GM12878 (cell line): ENCODE measurements around the gene ADAP1. TPM values are rescaled to one million over a fixed set of nuclear protein-coding genes. Genes with fewer than 3 reads are reported as not detected.

Experiments used
- ATAC-seq: fragments of 200-7000 bp; cut with Tn5 transposase; 3 replicates; pipeline ENCODE4 v1.9.1; 2020; ENCODE audit warnings: mild to moderate bottlenecking, moderate library complexity
- BruUV-seq: library from RNA; stranded (reverse); fragments of 400-500 nt; replicated peaks from 2 replicates; lab custom pipeline; 2021; lab: Mats Ljungman, UMichigan
- CTCF ChIA-PET: fragments of 300-600 bp; sonication (Branson Sonifier 250); formaldehyde crosslinking; extraction: SDS; loops from one replicate; lab custom pipeline; 2021; ENCODE audit warnings: inconsistent platforms; lab: Yijun Ruan, JAX
- POLR2A ChIA-PET: fragments of 350-600 bp; formaldehyde crosslinking; extraction: SDS; loops from one replicate; lab custom pipeline; 2021; ENCODE audit warnings: inconsistent platforms; lab: Charles Lee
- RAD21 ChIA-PET: fragments of 300-600 bp; sonication (Branson Sonifier 250); formaldehyde crosslinking; loops from one replicate; lab custom pipeline; 2023; ENCODE audit warnings: antibody characterized with exemption; ENCODE audit not compliant: unreplicated experiment; lab: Charles Lee
- SMC1A ChIA-PET: fragments of 300-600 bp; sonication (Branson Sonifier 250); formaldehyde crosslinking; loops from one replicate; lab custom pipeline; 2023; ENCODE audit not compliant: unreplicated experiment, uncharacterized antibody; lab: Charles Lee
- DNase-seq: peaks from one replicate; pipeline ENCODE4 v3.0.0-alpha.2; 2011; ENCODE audit warnings: low read depth, low spot score
- FAIRE-seq: peaks from 3 replicates; lab custom pipeline; 2011; peaks lifted over from hg19 to GRCh38; lab: Jason Lieb, UNC
- H2AFZ ChIP-seq: 2 replicates; pipeline ENCODE4 v1.6.0; 2011; ENCODE audit warnings: low read depth, low read length, control low read depth; ENCODE audit not compliant: control insufficient read depth
- H3K27ac ChIP-seq: 2 replicates; pipeline ENCODE4 v1.5.1; 2011; ENCODE audit warnings: control low read depth; ENCODE audit not compliant: control insufficient read depth, insufficient read depth
- H3K27me3 ChIP-seq, 2 experiments: replicated peaks in 1 of 2; 2 replicates each; pipeline versions ENCODE4 v1.6.0 to v1.6.1; 2011; ENCODE audit warnings: low read length in 1 of 2; ENCODE audit not compliant: control insufficient read depth in 2 of 2, insufficient read depth in 2 of 2
- H3K36me3 ChIP-seq, 2 experiments: 2 replicates each; pipeline ENCODE4 v1.5.1; 2011; ENCODE audit warnings: low read length in 1 of 2; ENCODE audit not compliant: control insufficient read depth in 2 of 2, insufficient read depth in 2 of 2
- H3K4me1 ChIP-seq: 2 replicates; pipeline ENCODE4 v1.6.1; 2011; ENCODE audit warnings: mild to moderate bottlenecking, low read length, moderate library complexity, mixed read lengths; ENCODE audit not compliant: control insufficient read depth, insufficient read depth
- H3K4me2 ChIP-seq: 2 replicates; pipeline ENCODE4 v1.6.0; 2011; ENCODE audit warnings: control low read depth; ENCODE audit not compliant: control insufficient read depth, insufficient read depth
- H3K4me3 ChIP-seq: fragments of 200-600 bp; sonication (generic); 2 replicates; pipeline ENCODE4 v1.5.1; 2016
- H3K79me2 ChIP-seq: 2 replicates; pipeline ENCODE4 v1.6.0; 2011; ENCODE audit warnings: low read length; ENCODE audit not compliant: control insufficient read depth, insufficient read depth
- H3K9ac ChIP-seq: 2 replicates; pipeline ENCODE4 v1.8.0; 2011; ENCODE audit warnings: low read length, control low read depth, mixed read lengths; ENCODE audit not compliant: control insufficient read depth, insufficient read depth
- H3K9me3 ChIP-seq: replicated peaks from 3 replicates; pipeline ENCODE4 v1.5.1; 2011; ENCODE audit warnings: mild to moderate bottlenecking, low read length; ENCODE audit not compliant: control insufficient read depth, insufficient read depth
- H4K20me1 ChIP-seq: 2 replicates; pipeline ENCODE4 v1.6.0; 2011; ENCODE audit not compliant: control insufficient read depth, insufficient read depth
- EED ChIP-seq: sonication (generic); IDR thresholded peaks from 2 replicates; pipeline ENCODE4 v1.6.1; 2016; ENCODE audit warnings: antibody characterized with exemption, low read depth
- NBN ChIP-seq: fragments of 450-650 bp; IDR thresholded peaks from 2 replicates; pipeline ENCODE4 v1.6.1; 2016
- SUPT20H ChIP-seq: IDR thresholded peaks from 2 replicates; pipeline ENCODE4 v1.6.1; 2011; ENCODE audit warnings: low read depth, mild to moderate bottlenecking, low read length, moderate library complexity, borderline replicate concordance; ENCODE audit not compliant: control insufficient read depth
- YBX1 ChIP-seq: fragments of 450-650 bp; IDR thresholded peaks from 2 replicates; pipeline ENCODE4 v1.6.1; 2016; ENCODE audit warnings: antibody characterized with exemption
- WGBS: methylation state at CpG from one replicate; pipeline ENCODE4 v1.1.6; 2016; ENCODE audit warnings: low lambda C conversion rate; ENCODE audit not compliant: insufficient replicate concordance, insufficient coverage; ENCODE audit errors: missing lambda C conversion rate; 5-methylcytosine and 5-hydroxymethylcytosine counted together
- in situ Hi-C: fragments of 300-500 bp; cut with MboI; formaldehyde crosslinking; loops from 9 replicates; pipeline ENCODE4 v1.14.3; 2018; ENCODE audit warnings: mixed read lengths
- intact Hi-C: fragments of 100-400 bp; cut with micrococcal nuclease; formaldehyde crosslinking; loops from one replicate; pipeline ENCODE4 v1.14.2; 2022; ENCODE audit not compliant: unreplicated experiment
- polyA plus RNA-seq, 11 experiments: library from polyadenylated mRNA; depleted of rRNA in 4 of 11; unstranded in 6 of 11; stranded (reverse) in 5 of 11; fragments of >200 nt; fragmentation: Nextera tagmentation in 4 of 11; fragmentation: Illumina TruSeq in 1 of 11; extraction: Ambion mirVana in 4 of 11; extraction: Trizol in 1 of 11; gene quantifications; 1 replicate in 1 of 11; 2 replicates in 10 of 11; pipeline versions ENCODE4 v1.2.1 to v1.2.3, GENCODE V29; 2011 to 2016; ENCODE audit warnings: inconsistent platforms in 2 of 11, missing spikeins in 2 of 11, low read depth in 1 of 11
- total RNA-seq, 4 experiments: library from RNA; depleted of rRNA in 3 of 4; stranded (reverse); fragments of >200 nt in 3 of 4; fragmentation: Illumina TruSeq in 1 of 4; extraction: Trizol in 1 of 4; gene quantifications; 2 replicates each; pipeline versions ENCODE4 v1.2.1 to v1.2.3, GENCODE V29; 2013 to 2021

ADAP1 gene
- total and polyA plus RNA-seq, 10 of the 15 experiments (the other 5 are each of a cell fraction or from before 2014, with no cell fraction given): 0.22 to 44.2 (median 22.0) TPM; not detected in 1

- TF ChIP-seq YBX1 (no peak), NBN (no peak)
- TF ChIP-seq, all 136 proteins: peak for 0
Observed at GRCh38 chr7:932651-932975, 21.9 kb downstream of the ADAP1 start (continued).

- Histone ChIP-seq H3K9me3 (no peaks in the 10 kb centered on the region; the same call in 2 of the 3 replicates), H4K20me1 (no peaks in the 10 kb centered on the region), H3K4me1 (peaks cover 37% of the 10 kb centered on the region), H3K79me2 (peaks cover 1% of the 10 kb centered on the region; the same call in 1 of the 2 replicates), H3K4me2 (no peak overlapping the region), H3K36me3 (peaks cover 0 to 7% of the 10 kb centered on the region in 2 experiments; a peak in 3 of 4 replicates), H3K9ac (no peak overlapping the region), H3K4me3 (no peak overlapping the region), H3K27ac (no peak overlapping the region), H2AFZ (no peak overlapping the region), H3K27me3 (no peaks in the 10 kb centered on the region)
- FAIRE-seq (no peak), DNase-seq (no peak), ATAC-seq (no peak)
- SMC1A ChIA-PET: interaction anchor here (2.1 to 5.3 kb wide), 2 partner anchors 21 to 22 kb away, joined by 11 to 25 read pairs; no protein-coding TSS in a partner anchor
- CTCF ChIA-PET: no interaction called here
- in situ Hi-C loops (no loop called here), intact Hi-C loops (no loop called here)
- POLR2A ChIA-PET: no interaction called here
- BruUV-seq: TSS peak; percentile 40
- no peak for TF ChIP-seq EED
- TF ChIP-seq SUPT20H: no peak
- RAD21 ChIA-PET: no interaction called here
- WGBS: 94% methylated on average over 21 of the region's 21 CpGs
Observed at GRCh38 chr7:931871-932650, 22.4 kb downstream of the ADAP1 start.
